HepG2 (cell line): ENCODE measurements around the gene SUB1. TPM values are rescaled to one million over a fixed set of nuclear protein-coding genes. Genes with fewer than 3 reads are reported as not detected.

ENCODE experiments used
- ATAC-seq: fragments of 200-7000 bp; cut with Tn5 transposase; 3 replicates; pipeline ENCODE4 v1.9.1; 2020; ENCODE audit warnings: mild to moderate bottlenecking, moderate library complexity
- BruUV-seq: library from RNA; stranded (reverse); fragments of 400-500 nt; replicated peaks from 2 replicates; lab custom pipeline; 2021; lab: Mats Ljungman, UMichigan
- CTCF ChIA-PET: fragments of 300-600 bp; formaldehyde crosslinking; extraction: SDS; loops from one replicate; lab custom pipeline; 2021; ENCODE audit warnings: low total read pairs, inconsistent platforms, low intra/inter-chr PET ratio; lab: Yijun Ruan, JAX
- POLR2A ChIA-PET: fragments of 350-600 bp; sonication (Branson Sonifier 250); formaldehyde crosslinking; loops from one replicate; lab custom pipeline; 2020; ENCODE audit warnings: antibody characterized with exemption, inconsistent platforms; lab: Yijun Ruan, JAX
- DNase-seq: peaks from one replicate; pipeline ENCODE4 v3.0.0-alpha.2; 2015; ENCODE audit warnings: low spot score
- FAIRE-seq: peaks from 3 replicates; lab custom pipeline; 2011; peaks lifted over from hg19 to GRCh38; lab: Jason Lieb, UNC
- H2AFZ ChIP-seq: one replicate; pipeline ENCODE4 v1.6.1; 2011; ENCODE audit warnings: low read length, inconsistent platforms
- H3K27ac ChIP-seq: fragments of 300-600 bp; 3 replicates; pipeline ENCODE4 v1.8.0; 2011; ENCODE audit warnings: mixed run types, mild to moderate bottlenecking, mixed read lengths, low read length, inconsistent platforms; ENCODE audit not compliant: insufficient read depth; ENCODE audit errors: extremely low read length
- H3K27me3 ChIP-seq, 2 experiments: fragments of 200-600 bp in 1 of 2; 2 replicates in 1 of 2; 3 replicates in 1 of 2; pipeline versions ENCODE4 v1.6.0 to v1.8.0; 2011; ENCODE audit warnings: low read length in 2 of 2, mild to moderate bottlenecking in 2 of 2, moderate library complexity in 2 of 2, inconsistent platforms in 1 of 2; ENCODE audit not compliant: insufficient read depth in 2 of 2, control insufficient read depth in 1 of 2
- H3K36me3 ChIP-seq, 2 experiments: fragments of 200-600 bp in 1 of 2; replicated peaks in 1 of 2; 2 replicates in 1 of 2; 3 replicates in 1 of 2; pipeline versions ENCODE4 v1.5.1 to v1.8.0; 2011; ENCODE audit warnings: low read length in 2 of 2, inconsistent platforms in 1 of 2; ENCODE audit not compliant: insufficient read depth in 2 of 2, control insufficient read depth in 1 of 2
- H3K4me1 ChIP-seq: 2 replicates; pipeline ENCODE4 v1.5.1; 2012; ENCODE audit warnings: low read length, inconsistent platforms; ENCODE audit not compliant: insufficient read depth
- H3K4me2 ChIP-seq: 2 replicates; pipeline ENCODE4 v1.6.0; 2011; ENCODE audit warnings: low read depth, low read length, inconsistent platforms
- H3K4me3 ChIP-seq, 3 experiments: fragments of 200-600 bp in 1 of 3; sonication (generic), shearing (Covaris generic) in 1 of 3; replicated peaks in 1 of 3; 2 replicates each; pipeline ENCODE4 v1.5.1; 2011 to 2016; ENCODE audit warnings: low read length in 3 of 3, inconsistent platforms in 2 of 3, low read depth in 2 of 3, mild to moderate bottlenecking in 2 of 3, control low read depth in 1 of 3, mixed read lengths in 1 of 3; ENCODE audit not compliant: insufficient read depth in 1 of 3
- H3K79me2 ChIP-seq: one replicate; pipeline ENCODE4 v1.6.1; 2011; ENCODE audit warnings: low read length, inconsistent platforms; ENCODE audit not compliant: insufficient read depth
- H3K9ac ChIP-seq: 2 replicates; pipeline ENCODE4 v1.6.0; 2011; ENCODE audit warnings: mild to moderate bottlenecking, low read depth, low read length, inconsistent platforms; ENCODE audit not compliant: insufficient read depth
- H3K9me3 ChIP-seq: 2 replicates; pipeline ENCODE4 v1.5.1; 2012; ENCODE audit warnings: mild to moderate bottlenecking, low read length
- H4K20me1 ChIP-seq: 2 replicates; pipeline ENCODE4 v1.6.0; 2011; ENCODE audit warnings: inconsistent platforms, mild to moderate bottlenecking, low read length, moderate library complexity; ENCODE audit not compliant: insufficient read depth
- CENPT ChIP-seq: sonication (generic); formaldehyde crosslinking; IDR thresholded peaks from 2 replicates; pipeline ENCODE4 v1.8.0; 2022; ENCODE audit warnings: low read depth, mild to moderate bottlenecking, moderate library complexity, missing genetic modification reagents
- CHD4 ChIP-seq: fragments of 200-600 bp; sonication (generic); IDR thresholded peaks from 2 replicates; pipeline ENCODE4 v1.7.0; 2017; ENCODE audit warnings: mild to moderate bottlenecking, low read length, borderline replicate concordance
- HNF4G ChIP-seq, 2 experiments: sonication (generic) in 1 of 2; formaldehyde crosslinking in 1 of 2; IDR thresholded peaks; 2 replicates each; pipeline versions ENCODE4 v1.4.0 to v1.6.1; 2011 to 2020; ENCODE audit warnings: borderline replicate concordance in 2 of 2, low read depth in 2 of 2, mild to moderate bottlenecking in 2 of 2, low read length in 1 of 2, missing genetic modification reagents in 1 of 2, moderate library complexity in 1 of 2
- KLF16 ChIP-seq, 2 experiments: sonication (generic) in 1 of 2; formaldehyde crosslinking in 1 of 2; IDR thresholded peaks; 2 replicates each; pipeline versions ENCODE4 v1.6.1 to v1.8.0; 2016 to 2023; ENCODE audit warnings: missing genetic modification reagents in 2 of 2, missing compliant biosample characterization in 1 of 2
- NCOR1 ChIP-seq: fragments of 200-600 bp; sonication (generic); IDR thresholded peaks from 2 replicates; pipeline ENCODE4 v1.7.0; 2017; ENCODE audit warnings: antibody characterized with exemption, low read length, borderline replicate concordance
- NKX3-1 ChIP-seq: sonication (generic); formaldehyde crosslinking; IDR thresholded peaks from 2 replicates; pipeline ENCODE4 v1.5.0; 2020; ENCODE audit warnings: missing genetic modification reagents
- PTBP1 ChIP-seq: fragments of 200-400 bp; formaldehyde crosslinking; IDR thresholded peaks from 2 replicates; pipeline ENCODE4 v1.6.1; 2018; ENCODE audit warnings: low read length, low read depth; ENCODE audit not compliant: poor library complexity, severe bottlenecking
- RAD21 ChIP-seq: fragments of 450-650 bp; formaldehyde crosslinking; IDR thresholded peaks from 2 replicates; pipeline ENCODE4 v1.5.0; 2020; ENCODE audit warnings: mild to moderate bottlenecking
- RARA ChIP-seq: IDR thresholded peaks from 2 replicates; pipeline ENCODE4 v1.6.1; 2016; ENCODE audit warnings: missing genetic modification reagents, missing compliant biosample characterization
- ZNF101 ChIP-seq: sonication (generic); formaldehyde crosslinking; IDR thresholded peaks from 2 replicates; pipeline ENCODE4 v1.4.0; 2020; ENCODE audit warnings: mild to moderate bottlenecking, low read depth, missing genetic modification reagents, borderline replicate concordance
- ZNF317 ChIP-seq: sonication (generic); formaldehyde crosslinking; IDR thresholded peaks from 2 replicates; pipeline ENCODE4 v1.5.0; 2020; ENCODE audit warnings: mild to moderate bottlenecking, missing genetic modification reagents
- ZNF7 ChIP-seq: IDR thresholded peaks from 2 replicates; pipeline ENCODE4 v1.6.1; 2016; ENCODE audit warnings: missing biosample characterization, missing genetic modification reagents
- ZSCAN9 ChIP-seq: IDR thresholded peaks from 2 replicates; pipeline ENCODE4 v1.6.1; 2016; ENCODE audit warnings: borderline replicate concordance
- WGBS: methylation state at CpG from one replicate; pipeline ENCODE4 v1.1.6; 2017; ENCODE audit warnings: low lambda C conversion rate; 5-methylcytosine and 5-hydroxymethylcytosine counted together
- in situ Hi-C: cut with HindIII; loops from 2 replicates; pipeline ENCODE4 v1.10.0; 2017; ENCODE audit warnings: low pct_unique_long_range_greater_than_20kb; ENCODE audit not compliant: extremely low pct_ligation_motif_present
- intact Hi-C: fragments of 100-400 bp; cut with micrococcal nuclease; formaldehyde crosslinking; loops from one replicate; pipeline ENCODE4 v1.10.0; 2022; ENCODE audit not compliant: unreplicated experiment
- polyA plus RNA-seq, 8 experiments: library from polyadenylated mRNA; depleted of rRNA in 3 of 8; stranded (reverse) in 7 of 8; unstranded in 1 of 8; fragments of >200 nt; fragmentation: Illumina TruSeq in 4 of 8; extraction: Trizol in 4 of 8; gene quantifications; 2 replicates each; pipeline versions ENCODE4 v1.2.1 to v1.2.3, GENCODE V29; 2011 to 2016; ENCODE audit warnings: low read depth in 4 of 8, missing spikeins in 1 of 8, mixed read lengths in 1 of 8; ENCODE audit not compliant: insufficient read depth in 1 of 8
- total RNA-seq, 5 experiments: library from RNA; depleted of rRNA; stranded (reverse); fragments of >200 nt; fragmentation: Illumina TruSeq; extraction: Trizol; gene quantifications; 2 replicates each; pipeline ENCODE4 v1.2.3, GENCODE V29; 2016; ENCODE audit warnings: low read depth in 1 of 5
- TF ChIP-seq, protein P1 (sequence below): sonication (generic); formaldehyde crosslinking; IDR thresholded peaks from 2 replicates; pipeline ENCODE4 v1.8.1; 2022; ENCODE audit warnings: mild to moderate bottlenecking, missing genetic modification reagents
- TF ChIP-seq, protein P2 (sequence below): sonication (generic); formaldehyde crosslinking; IDR thresholded peaks from 2 replicates; pipeline ENCODE4 v1.4.0; 2020; ENCODE audit warnings: missing genetic modification reagents, borderline replicate concordance
- TF ChIP-seq, protein P3 (sequence below): sonication (generic); formaldehyde crosslinking; IDR thresholded peaks from 2 replicates; pipeline ENCODE4 v1.4.0; 2020; ENCODE audit warnings: missing genetic modification reagents
- TF ChIP-seq, protein P4 (sequence below): sonication (generic); formaldehyde crosslinking; IDR thresholded peaks from 2 replicates; pipeline ENCODE4 v1.5.0; 2020; ENCODE audit warnings: missing genetic modification reagents, mild to moderate bottlenecking, borderline replicate concordance
- TF ChIP-seq, protein P5 (sequence below): sonication (generic); formaldehyde crosslinking; IDR thresholded peaks from 2 replicates; pipeline ENCODE4 v1.8.1; 2023; ENCODE audit warnings: missing genetic modification reagents, mild to moderate bottlenecking, borderline replicate concordance

SUB1 gene
- total and polyA plus RNA-seq, 2 of the 13 experiments (the other 11 are each of a cell fraction or from before 2014, with no cell fraction given): 182 to 693 TPM

DNA sequence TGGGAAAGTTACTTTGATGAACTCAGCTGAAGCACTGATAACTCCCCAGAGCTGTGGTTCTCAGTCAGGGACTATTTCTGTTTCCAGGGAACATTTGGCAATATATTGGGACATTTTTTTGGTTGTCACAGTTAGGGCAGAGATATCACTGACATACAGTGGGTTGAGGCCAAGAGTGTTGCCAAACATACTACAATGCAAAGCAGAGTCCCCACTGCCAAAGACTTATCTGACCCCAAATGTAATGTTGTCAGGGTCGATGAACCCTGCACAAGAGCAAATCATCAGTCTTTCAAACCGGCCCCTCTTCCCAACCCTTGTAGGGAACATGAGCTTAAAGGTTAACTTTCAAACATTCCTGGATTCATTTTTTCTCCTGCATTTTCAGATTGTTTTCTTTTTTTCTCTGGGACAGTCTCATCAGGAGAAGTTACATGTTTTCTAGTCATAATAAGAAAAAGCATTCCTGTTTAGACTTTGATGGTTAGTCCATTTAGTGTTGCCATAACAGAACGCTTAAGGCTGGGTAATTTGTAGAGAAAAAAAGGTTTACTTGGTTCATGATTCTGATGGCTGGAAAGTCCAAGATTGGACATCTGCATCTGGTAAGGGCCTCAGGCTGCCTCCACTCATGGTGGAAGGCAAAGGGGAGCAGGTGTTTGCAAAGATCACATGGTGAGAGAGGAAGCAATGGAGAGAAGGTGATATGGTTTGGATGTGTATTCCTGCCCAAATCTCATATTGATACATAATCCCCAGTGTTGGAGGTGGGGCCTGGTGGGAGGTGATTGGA lies 18.8 kb upstream of the SUB1 start:
- 23% methylated on average over 3 of the region's 3 CpGs for WGBS
- H3K27ac ChIP-seq: peak overlapping the region; percentile 63
- in situ Hi-C loops: no loop called here
- H3K9me3 ChIP-seq: peaks cover 9% of the 10 kb centered on the region; the same call in 1 of the 2 replicates
- no peak overlapping the region for H3K4me3 ChIP-seq
- ChIA-PET POLR2A (interaction anchor here (1.0 to 1.7 kb wide), 8 partner anchors 8 to 122 kb away, joined by 3 to 11 read pairs (median 5); partner anchors contain the start of genes SUB1 and ZFR), CTCF (no interaction called here)
- H3K9ac ChIP-seq: no peak overlapping the region
- no peaks in the 10 kb centered on the region for H3K79me2 ChIP-seq
- H3K36me3 ChIP-seq: no peaks in the 10 kb centered on the region; a peak in 2 of 5 replicates
- ATAC-seq (peak; percentile 88), DNase-seq (peak; percentile 73), FAIRE-seq (no peak)
- no peaks in the 10 kb centered on the region for H3K27me3 ChIP-seq
- BruUV-seq: no TSS peak
- peaks cover 43% of the 10 kb centered on the region for H3K4me1 ChIP-seq
- no peaks in the 10 kb centered on the region for H4K20me1 ChIP-seq
- H3K4me2 ChIP-seq: peak overlapping the region; percentile 16; the same call in 1 of the 2 replicates
- intact Hi-C loops: no loop called here
- H2AFZ ChIP-seq: no peak overlapping the region
- TF ChIP-seq ZSCAN9 (CRISPR knock-in tag) (no peak), KLF16 (CRISPR knock-in tag; IDR thresholded peaks at IDR 0.05) (no peak), ZNF317 (CRISPR knock-in tag) (no peak), NCOR1 (peak; percentile 16; the same call in 1 of the 2 replicates), HNF4G (IDR thresholded peaks at IDR 0.05; ENCODE audit: borderline replicate concordance, low read depth, low read length) (peak; percentile 51; the same call in 1 of the 2 replicates), HNF4G (CRISPR knock-in tag; IDR thresholded peaks at IDR 0.05; ENCODE audit: borderline replicate concordance, low read depth) (no peak), ZNF7 (CRISPR knock-in tag) (no peak), CENPT (CRISPR knock-in tag) (no peak), ZNF101 (CRISPR knock-in tag) (no peak), NKX3-1 (CRISPR knock-in tag) (no peak), RAD21 (CRISPR knock-in tag) (no peak), CHD4 (peak; percentile 32; the same call in 1 of the 2 replicates), RARA (CRISPR knock-in tag) (peak; percentile 24; the same call in 1 of the 2 replicates), PTBP1 (no peak)
- TF ChIP-seq, protein P1, sequence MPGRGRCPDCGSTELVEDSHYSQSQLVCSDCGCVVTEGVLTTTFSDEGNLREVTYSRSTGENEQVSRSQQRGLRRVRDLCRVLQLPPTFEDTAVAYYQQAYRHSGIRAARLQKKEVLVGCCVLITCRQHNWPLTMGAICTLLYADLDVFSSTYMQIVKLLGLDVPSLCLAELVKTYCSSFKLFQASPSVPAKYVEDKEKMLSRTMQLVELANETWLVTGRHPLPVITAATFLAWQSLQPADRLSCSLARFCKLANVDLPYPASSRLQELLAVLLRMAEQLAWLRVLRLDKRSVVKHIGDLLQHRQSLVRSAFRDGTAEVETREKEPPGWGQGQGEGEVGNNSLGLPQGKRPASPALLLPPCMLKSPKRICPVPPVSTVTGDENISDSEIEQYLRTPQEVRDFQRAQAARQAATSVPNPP (CRISPR knock-in tag): no peak
- TF ChIP-seq, protein P2, sequence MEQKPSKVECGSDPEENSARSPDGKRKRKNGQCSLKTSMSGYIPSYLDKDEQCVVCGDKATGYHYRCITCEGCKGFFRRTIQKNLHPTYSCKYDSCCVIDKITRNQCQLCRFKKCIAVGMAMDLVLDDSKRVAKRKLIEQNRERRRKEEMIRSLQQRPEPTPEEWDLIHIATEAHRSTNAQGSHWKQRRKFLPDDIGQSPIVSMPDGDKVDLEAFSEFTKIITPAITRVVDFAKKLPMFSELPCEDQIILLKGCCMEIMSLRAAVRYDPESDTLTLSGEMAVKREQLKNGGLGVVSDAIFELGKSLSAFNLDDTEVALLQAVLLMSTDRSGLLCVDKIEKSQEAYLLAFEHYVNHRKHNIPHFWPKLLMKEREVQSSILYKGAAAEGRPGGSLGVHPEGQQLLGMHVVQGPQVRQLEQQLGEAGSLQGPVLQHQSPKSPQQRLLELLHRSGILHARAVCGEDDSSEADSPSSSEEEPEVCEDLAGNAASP (CRISPR knock-in tag): peak; percentile 63; the same call in 1 of the 2 replicates
- TF ChIP-seq, protein P3, sequence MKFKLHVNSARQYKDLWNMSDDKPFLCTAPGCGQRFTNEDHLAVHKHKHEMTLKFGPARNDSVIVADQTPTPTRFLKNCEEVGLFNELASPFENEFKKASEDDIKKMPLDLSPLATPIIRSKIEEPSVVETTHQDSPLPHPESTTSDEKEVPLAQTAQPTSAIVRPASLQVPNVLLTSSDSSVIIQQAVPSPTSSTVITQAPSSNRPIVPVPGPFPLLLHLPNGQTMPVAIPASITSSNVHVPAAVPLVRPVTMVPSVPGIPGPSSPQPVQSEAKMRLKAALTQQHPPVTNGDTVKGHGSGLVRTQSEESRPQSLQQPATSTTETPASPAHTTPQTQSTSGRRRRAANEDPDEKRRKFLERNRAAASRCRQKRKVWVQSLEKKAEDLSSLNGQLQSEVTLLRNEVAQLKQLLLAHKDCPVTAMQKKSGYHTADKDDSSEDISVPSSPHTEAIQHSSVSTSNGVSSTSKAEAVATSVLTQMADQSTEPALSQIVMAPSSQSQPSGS (CRISPR knock-in tag): no peak
- TF ChIP-seq, protein P4, sequence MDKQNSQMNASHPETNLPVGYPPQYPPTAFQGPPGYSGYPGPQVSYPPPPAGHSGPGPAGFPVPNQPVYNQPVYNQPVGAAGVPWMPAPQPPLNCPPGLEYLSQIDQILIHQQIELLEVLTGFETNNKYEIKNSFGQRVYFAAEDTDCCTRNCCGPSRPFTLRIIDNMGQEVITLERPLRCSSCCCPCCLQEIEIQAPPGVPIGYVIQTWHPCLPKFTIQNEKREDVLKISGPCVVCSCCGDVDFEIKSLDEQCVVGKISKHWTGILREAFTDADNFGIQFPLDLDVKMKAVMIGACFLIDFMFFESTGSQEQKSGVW: no peak
- TF ChIP-seq, protein P5, sequence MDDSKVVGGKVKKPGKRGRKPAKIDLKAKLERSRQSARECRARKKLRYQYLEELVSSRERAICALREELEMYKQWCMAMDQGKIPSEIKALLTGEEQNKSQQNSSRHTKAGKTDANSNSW: no peak
